Measurements from ENCODE around the gene GRB2. TPM values are rescaled to one million over a fixed set of nuclear protein-coding genes. Genes with fewer than 3 reads are reported as not detected.

The GRB2 gene
- total and polyA plus RNA-seq, 10 of the 15 experiments (the other 5 are each of a cell fraction or from before 2014, with no cell fraction given): 113 to 268 (median 158) TPM

DNA sequence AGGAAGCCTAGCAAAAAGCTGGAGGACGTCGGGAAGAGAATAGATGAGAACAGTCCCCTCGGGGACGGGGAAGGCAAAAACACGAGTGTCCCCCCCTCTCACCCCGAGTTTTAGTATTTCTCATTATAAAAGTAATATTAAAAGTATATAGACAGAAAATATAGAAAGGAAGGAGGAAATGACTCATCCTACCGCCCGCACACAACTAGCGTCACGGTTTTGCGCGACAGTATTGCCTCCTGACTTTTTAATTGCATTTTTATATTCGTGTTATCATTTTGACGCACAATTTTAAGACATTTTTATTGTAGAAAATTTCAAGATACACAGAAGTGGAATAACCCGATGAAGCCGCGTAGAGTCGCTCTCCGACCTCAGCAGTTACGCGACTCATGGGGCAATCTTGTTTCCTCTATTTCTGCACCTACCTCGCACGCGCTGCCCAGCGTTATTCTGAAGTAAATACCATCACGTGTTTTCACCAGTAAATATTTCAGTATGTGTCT lies 115.6 kb downstream of the GRB2 start (continued):
- no peak for TF ChIP-seq PAX5 (IDR thresholded peaks at IDR 0.05; ENCODE audit: borderline replicate concordance, low read depth, low read length)
- TF ChIP-seq RELA (IDR thresholded peaks at IDR 0.05; ENCODE audit: borderline replicate concordance, partially characterized antibody): peak; percentile 57
- TF ChIP-seq, protein P1, sequence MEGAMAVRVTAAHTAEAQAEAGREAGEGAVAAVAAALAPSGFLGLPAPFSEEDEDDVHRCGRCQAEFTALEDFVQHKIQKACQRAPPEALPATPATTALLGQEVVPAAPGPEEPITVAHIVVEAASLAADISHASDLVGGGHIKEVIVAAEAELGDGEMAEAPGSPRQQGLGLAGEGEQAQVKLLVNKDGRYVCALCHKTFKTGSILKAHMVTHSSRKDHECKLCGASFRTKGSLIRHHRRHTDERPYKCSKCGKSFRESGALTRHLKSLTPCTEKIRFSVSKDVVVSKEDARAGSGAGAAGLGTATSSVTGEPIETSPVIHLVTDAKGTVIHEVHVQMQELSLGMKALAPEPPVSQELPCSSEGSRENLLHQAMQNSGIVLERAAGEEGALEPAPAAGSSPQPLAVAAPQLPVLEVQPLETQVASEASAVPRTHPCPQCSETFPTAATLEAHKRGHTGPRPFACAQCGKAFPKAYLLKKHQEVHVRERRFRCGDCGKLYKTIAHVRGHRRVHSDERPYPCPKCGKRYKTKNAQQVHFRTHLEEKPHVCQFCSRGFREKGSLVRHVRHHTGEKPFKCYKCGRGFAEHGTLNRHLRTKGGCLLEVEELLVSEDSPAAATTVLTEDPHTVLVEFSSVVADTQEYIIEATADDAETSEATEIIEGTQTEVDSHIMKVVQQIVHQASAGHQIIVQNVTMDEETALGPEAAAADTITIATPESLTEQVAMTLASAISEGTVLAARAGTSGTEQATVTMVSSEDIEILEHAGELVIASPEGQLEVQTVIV (IDR thresholded peaks at IDR 0.05; ENCODE audit: borderline replicate concordance, partially characterized antibody): no peak
- no peak for TF ChIP-seq SREBF1 (IDR thresholded peaks at IDR 0.05; ENCODE audit: low read length)
- TF ChIP-seq IKZF2 (IDR thresholded peaks at IDR 0.05): peak in 1 of 2 experiments; percentile 9; a peak in 2 of 4 replicates
- no peak for TF ChIP-seq TARDBP (IDR thresholded peaks at IDR 0.05; ENCODE audit: borderline replicate concordance)
- no peak for TF ChIP-seq BRCA1 (IDR thresholded peaks at IDR 0.05; ENCODE audit: low read depth, low read length)
- no peak for TF ChIP-seq NR2C1 (IDR thresholded peaks at IDR 0.05)
- TF ChIP-seq, protein P2, sequence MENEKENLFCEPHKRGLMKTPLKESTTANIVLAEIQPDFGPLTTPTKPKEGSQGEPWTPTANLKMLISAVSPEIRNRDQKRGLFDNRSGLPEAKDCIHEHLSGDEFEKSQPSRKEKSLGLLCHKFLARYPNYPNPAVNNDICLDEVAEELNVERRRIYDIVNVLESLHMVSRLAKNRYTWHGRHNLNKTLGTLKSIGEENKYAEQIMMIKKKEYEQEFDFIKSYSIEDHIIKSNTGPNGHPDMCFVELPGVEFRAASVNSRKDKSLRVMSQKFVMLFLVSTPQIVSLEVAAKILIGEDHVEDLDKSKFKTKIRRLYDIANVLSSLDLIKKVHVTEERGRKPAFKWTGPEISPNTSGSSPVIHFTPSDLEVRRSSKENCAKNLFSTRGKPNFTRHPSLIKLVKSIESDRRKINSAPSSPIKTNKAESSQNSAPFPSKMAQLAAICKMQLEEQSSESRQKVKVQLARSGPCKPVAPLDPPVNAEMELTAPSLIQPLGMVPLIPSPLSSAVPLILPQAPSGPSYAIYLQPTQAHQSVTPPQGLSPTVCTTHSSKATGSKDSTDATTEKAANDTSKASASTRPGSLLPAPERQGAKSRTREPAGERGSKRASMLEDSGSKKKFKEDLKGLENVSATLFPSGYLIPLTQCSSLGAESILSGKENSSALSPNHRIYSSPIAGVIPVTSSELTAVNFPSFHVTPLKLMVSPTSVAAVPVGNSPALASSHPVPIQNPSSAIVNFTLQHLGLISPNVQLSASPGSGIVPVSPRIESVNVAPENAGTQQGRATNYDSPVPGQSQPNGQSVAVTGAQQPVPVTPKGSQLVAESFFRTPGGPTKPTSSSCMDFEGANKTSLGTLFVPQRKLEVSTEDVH (IDR thresholded peaks at IDR 0.05; ENCODE audit: low read depth, partially characterized antibody): peak; percentile 61
- TF ChIP-seq, protein P3, sequence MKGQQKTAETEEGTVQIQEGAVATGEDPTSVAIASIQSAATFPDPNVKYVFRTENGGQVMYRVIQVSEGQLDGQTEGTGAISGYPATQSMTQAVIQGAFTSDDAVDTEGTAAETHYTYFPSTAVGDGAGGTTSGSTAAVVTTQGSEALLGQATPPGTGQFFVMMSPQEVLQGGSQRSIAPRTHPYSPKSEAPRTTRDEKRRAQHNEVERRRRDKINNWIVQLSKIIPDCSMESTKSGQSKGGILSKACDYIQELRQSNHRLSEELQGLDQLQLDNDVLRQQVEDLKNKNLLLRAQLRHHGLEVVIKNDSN (IDR thresholded peaks at IDR 0.05; ENCODE audit: borderline replicate concordance, extremely low read length, insufficient read depth, low read depth, low read length): no peak
- peak; percentile 2; the same call in 1 of the 2 replicates for TF ChIP-seq SMARCA5 (IDR thresholded peaks at IDR 0.05)
- TF ChIP-seq, protein P4, sequence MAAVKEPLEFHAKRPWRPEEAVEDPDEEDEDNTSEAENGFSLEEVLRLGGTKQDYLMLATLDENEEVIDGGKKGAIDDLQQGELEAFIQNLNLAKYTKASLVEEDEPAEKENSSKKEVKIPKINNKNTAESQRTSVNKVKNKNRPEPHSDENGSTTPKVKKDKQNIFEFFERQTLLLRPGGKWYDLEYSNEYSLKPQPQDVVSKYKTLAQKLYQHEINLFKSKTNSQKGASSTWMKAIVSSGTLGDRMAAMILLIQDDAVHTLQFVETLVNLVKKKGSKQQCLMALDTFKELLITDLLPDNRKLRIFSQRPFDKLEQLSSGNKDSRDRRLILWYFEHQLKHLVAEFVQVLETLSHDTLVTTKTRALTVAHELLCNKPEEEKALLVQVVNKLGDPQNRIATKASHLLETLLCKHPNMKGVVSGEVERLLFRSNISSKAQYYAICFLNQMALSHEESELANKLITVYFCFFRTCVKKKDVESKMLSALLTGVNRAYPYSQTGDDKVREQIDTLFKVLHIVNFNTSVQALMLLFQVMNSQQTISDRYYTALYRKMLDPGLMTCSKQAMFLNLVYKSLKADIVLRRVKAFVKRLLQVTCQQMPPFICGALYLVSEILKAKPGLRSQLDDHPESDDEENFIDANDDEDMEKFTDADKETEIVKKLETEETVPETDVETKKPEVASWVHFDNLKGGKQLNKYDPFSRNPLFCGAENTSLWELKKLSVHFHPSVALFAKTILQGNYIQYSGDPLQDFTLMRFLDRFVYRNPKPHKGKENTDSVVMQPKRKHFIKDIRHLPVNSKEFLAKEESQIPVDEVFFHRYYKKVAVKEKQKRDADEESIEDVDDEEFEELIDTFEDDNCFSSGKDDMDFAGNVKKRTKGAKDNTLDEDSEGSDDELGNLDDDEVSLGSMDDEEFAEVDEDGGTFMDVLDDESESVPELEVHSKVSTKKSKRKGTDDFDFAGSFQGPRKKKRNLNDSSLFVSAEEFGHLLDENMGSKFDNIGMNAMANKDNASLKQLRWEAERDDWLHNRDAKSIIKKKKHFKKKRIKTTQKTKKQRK (IDR thresholded peaks at IDR 0.05; ENCODE audit: low read depth, low read length): no peak
- TF ChIP-seq STAT1 (conservative IDR thresholded peaks at IDR 0.05): no peak
- no peak for TF ChIP-seq DPF2 (IDR thresholded peaks at IDR 0.05)
- TF ChIP-seq, protein P5, sequence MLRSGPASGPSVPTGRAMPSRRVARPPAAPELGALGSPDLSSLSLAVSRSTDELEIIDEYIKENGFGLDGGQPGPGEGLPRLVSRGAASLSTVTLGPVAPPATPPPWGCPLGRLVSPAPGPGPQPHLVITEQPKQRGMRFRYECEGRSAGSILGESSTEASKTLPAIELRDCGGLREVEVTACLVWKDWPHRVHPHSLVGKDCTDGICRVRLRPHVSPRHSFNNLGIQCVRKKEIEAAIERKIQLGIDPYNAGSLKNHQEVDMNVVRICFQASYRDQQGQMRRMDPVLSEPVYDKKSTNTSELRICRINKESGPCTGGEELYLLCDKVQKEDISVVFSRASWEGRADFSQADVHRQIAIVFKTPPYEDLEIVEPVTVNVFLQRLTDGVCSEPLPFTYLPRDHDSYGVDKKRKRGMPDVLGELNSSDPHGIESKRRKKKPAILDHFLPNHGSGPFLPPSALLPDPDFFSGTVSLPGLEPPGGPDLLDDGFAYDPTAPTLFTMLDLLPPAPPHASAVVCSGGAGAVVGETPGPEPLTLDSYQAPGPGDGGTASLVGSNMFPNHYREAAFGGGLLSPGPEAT (IDR thresholded peaks at IDR 0.05; ENCODE audit: low read depth): peak; percentile 47; the same call in 1 of the 2 replicates
- TF ChIP-seq WRNIP1 (IDR thresholded peaks at IDR 0.05; ENCODE audit: borderline replicate concordance, low read depth, low read length): no peak

Measured in GM12878 (cell line).